ENCODE measurements around the gene TCEANC. TPM values are rescaled to one million over a fixed set of nuclear protein-coding genes. Genes with fewer than 3 reads are reported as not detected.
"Not testable (repeated sequence)": the region's sequence is repeated elsewhere in the genome, so short reads cannot be mapped to it uniquely, and the experiment has no call there.

Gene TCEANC
- total and polyA plus RNA-seq, 12 donors = 0.59 to 7.2 (median 4.1) TPM

DNA sequence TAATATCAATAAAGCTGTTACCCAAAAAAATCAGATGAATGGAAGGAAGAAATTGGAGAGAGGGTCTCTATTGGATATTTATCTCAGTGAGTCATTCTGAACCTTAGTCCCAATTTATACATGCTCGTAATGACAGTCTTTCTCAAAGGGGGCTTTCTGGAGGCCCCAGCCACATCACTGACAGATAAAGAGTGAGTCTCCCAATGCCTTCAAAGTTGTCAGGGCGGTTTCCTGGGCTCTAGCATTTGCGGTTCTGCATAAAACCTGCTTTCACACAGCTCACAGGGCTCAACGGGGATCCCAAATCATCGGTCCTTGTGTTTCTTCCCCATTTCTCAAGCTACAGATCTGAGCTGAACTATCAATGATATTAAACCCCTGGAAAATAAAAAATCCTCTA, 17.3 kb downstream of the TCEANC start:
- Histone ChIP-seq H3K4me1 (peaks cover 0 to 9% (median 0%) of the 10 kb centered on the region in 9 donors), H3K27me3 (peaks cover 0 to 30% (median 0%) of the 10 kb centered on the region in 7 donors), H3K9me3 (no peaks in the 10 kb centered on the region), H3K4me3 (no peak overlapping the region), H3K36me3 (peaks cover 0 to 8% (median 0%) of the 10 kb centered on the region in 9 donors), H3K27ac (no peak overlapping the region)
- DNase-seq = no peak
- no peak for ATAC-seq
- intact Hi-C loops (cut with DNase I) = no loop called here
- 96 to 100% methylated on average over 5 of the region's 5 CpGs for WGBS, 2 donors
- TF ChIP-seq, protein P1, sequence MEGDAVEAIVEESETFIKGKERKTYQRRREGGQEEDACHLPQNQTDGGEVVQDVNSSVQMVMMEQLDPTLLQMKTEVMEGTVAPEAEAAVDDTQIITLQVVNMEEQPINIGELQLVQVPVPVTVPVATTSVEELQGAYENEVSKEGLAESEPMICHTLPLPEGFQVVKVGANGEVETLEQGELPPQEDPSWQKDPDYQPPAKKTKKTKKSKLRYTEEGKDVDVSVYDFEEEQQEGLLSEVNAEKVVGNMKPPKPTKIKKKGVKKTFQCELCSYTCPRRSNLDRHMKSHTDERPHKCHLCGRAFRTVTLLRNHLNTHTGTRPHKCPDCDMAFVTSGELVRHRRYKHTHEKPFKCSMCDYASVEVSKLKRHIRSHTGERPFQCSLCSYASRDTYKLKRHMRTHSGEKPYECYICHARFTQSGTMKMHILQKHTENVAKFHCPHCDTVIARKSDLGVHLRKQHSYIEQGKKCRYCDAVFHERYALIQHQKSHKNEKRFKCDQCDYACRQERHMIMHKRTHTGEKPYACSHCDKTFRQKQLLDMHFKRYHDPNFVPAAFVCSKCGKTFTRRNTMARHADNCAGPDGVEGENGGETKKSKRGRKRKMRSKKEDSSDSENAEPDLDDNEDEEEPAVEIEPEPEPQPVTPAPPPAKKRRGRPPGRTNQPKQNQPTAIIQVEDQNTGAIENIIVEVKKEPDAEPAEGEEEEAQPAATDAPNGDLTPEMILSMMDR (IDR thresholded peaks at IDR 0.05) = no peak

DNA sequence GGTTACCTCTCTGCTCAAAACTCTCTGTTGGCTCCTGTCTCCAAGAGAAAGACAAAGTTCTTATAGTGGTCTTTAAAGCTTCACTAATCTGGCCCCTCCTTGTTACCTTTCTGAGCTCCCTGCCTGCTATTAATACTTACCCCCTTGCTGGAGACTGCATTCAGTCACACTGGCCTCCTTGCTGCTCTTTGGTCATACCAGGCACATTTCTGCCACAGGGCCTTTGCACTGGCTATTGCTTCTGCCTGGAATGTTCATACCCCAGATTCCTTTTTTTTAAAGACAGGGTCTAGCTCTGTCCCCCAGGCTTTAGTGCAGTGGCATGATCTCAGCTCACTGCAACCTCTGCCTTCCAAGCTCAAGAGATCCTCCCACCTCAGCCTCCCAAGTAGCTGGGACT, 20.1 kb downstream of the TCEANC start:
- H3K36me3 ChIP-seq = peaks cover 0 to 4% (median 0%) of the 10 kb centered on the region in 9 donors
- peaks cover 0 to 25% (median 0%) of the 10 kb centered on the region in 7 donors for H3K27me3 ChIP-seq
- intact Hi-C loops (cut with DNase I) = no loop called here

DNA sequence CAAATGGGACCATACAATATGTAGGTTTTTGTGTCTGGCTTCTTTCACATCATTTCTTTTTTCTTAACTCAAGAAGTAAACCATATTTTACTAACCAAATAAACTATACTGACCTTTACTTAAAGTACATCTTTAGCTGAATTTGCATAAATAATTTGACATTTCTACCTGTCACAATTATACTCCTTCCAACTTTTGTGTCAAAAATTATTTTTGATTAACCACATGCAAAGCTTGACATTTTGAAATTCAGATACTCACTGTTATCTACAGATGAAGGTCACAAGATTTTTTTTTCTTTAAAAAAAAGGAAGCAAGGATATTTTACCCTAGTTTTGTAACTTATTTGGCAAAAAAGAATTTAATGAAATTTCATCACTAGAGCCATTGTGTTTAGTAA, 23.9 kb downstream of the TCEANC start:
- Histone ChIP-seq H3K36me3 (no peaks in the 10 kb centered on the region), H3K27me3 (no peaks in the 10 kb centered on the region), H3K27ac (no peak overlapping the region), H3K4me3 (no peak overlapping the region), H3K4me1 (no peaks in the 10 kb centered on the region), H3K9me3 (no peaks in the 10 kb centered on the region)
- no peak for ATAC-seq
- intact Hi-C loops (cut with DNase I) = no loop called here
- TF ChIP-seq, protein P1 (IDR thresholded peaks at IDR 0.05) = no peak
- DNase-seq = no peak

More for the DNA sequence above, 20.1 kb downstream of the TCEANC start:
- DNase-seq (no peak), ATAC-seq (no peak)
- H3K27ac ChIP-seq = no peak overlapping the region
- H3K4me1 ChIP-seq = peaks cover 0 to 9% (median 0%) of the 10 kb centered on the region in 9 donors
- TF ChIP-seq, protein P1 (IDR thresholded peaks at IDR 0.05) = no peak
- H3K9me3 ChIP-seq = no peaks in the 10 kb centered on the region
- no peak overlapping the region for H3K4me3 ChIP-seq

DNA sequence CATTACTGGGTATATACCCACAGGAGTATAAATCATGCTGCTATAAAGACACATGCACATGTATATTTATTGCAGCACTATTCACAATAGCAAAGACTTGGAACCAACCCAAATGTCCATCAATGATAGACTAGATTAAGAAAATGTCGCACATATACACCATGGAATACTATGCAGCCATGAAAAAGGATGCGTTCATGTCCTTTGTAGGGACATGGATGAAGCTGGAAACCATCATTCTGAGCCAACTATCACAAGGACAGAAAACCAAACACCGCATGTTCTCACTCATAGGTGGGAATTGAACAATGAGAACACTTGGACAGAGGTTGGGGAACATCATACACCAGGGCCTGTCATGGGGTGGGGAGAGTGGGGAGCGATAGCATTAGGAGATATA, 26.8 kb downstream of the TCEANC start:
- H3K27ac ChIP-seq; H3K4me1 ChIP-seq; H3K4me3 ChIP-seq; ATAC-seq; intact Hi-C loops (cut with DNase I); H3K36me3 ChIP-seq; DNase-seq; H3K9me3 ChIP-seq; H3K27me3 ChIP-seq: not testable (repeated sequence)
- WGBS, 2 donors = 97 to 99% methylated on average over 3 to 4 of the region's 4 CpGs

DNA sequence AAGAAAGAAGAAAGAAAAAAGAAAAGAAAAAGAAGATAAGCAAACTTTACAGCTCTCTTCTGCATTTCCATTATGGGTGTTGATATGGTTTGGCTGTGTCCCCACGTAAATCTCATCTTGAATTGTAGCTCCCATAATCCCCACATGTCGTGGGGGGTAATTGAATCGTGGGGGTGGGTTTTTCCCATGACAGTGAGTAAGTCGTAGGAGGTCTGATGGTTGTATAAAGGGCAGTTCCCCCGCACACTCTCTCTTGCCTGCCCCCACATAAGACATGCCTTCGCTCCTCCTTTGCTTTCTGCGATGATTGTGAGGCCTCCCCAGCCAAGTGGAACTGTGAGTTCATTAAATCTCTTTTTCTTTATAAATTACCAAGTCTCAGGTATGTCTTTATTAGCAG, 28.7 kb downstream of the TCEANC start:
- no peaks in the 10 kb centered on the region for H3K36me3 ChIP-seq
- no peak overlapping the region for H3K27ac ChIP-seq
- peaks cover 0 to 2% (median 0%) of the 10 kb centered on the region in 7 donors for H3K27me3 ChIP-seq
- no peaks in the 10 kb centered on the region for H3K4me1 ChIP-seq
- 90 to 95% methylated on average over 7 of the region's 7 CpGs for WGBS, 2 donors
- no peak overlapping the region for H3K4me3 ChIP-seq
- DNase-seq (no peak), ATAC-seq (no peak)
- H3K9me3 ChIP-seq = peaks cover 0 to 4% (median 0%) of the 10 kb centered on the region in 11 donors
- intact Hi-C loops (cut with DNase I) = no loop called here
- TF ChIP-seq, protein P1 (IDR thresholded peaks at IDR 0.05) = no peak
